SH-SY5Y (cell line): ENCODE results near the gene CDC40.

Experiments
- GATA2 ChIP-seq: IDR thresholded peaks from 2 replicates; pipeline ENCODE4 v1.6.1; 2011; ENCODE audit warnings: mild to moderate bottlenecking, low read depth, low read length
- GATA3 ChIP-seq: IDR thresholded peaks from 2 replicates; pipeline ENCODE4 v1.6.1; 2011; ENCODE audit warnings: low read depth, mild to moderate bottlenecking, low read length, moderate library complexity

- TF ChIP-seq GATA2 (no peak), GATA3 (no peak)
These were observed 86.8 kb downstream of the CDC40 start for GRCh38 chr6:110266996-110267395.
